Stomach (tissue), 9 donors: ENCODE data around the gene SPTBN5. TPM values are rescaled to one million over a fixed set of nuclear protein-coding genes. Genes with fewer than 3 reads are reported as not detected.

Experiments used
- DNase-seq, 2 donors: peaks; one replicate each; pipeline versions ENCODE4 v3.0.0 to v3.0.0-alpha.2; 2013 to 2019
- H3K27ac ChIP-seq, 5 donors: fragments of 200-600 bp in 4 of 5; sonication (generic) in 4 of 5; one replicate each; pipeline ENCODE4 v1.5.1; 2013 to 2019; ENCODE audit warnings: mild to moderate bottlenecking in 1 of 5, moderate library complexity in 1 of 5
- H3K27me3 ChIP-seq, 3 donors: fragments of 200-600 bp; sonication (generic); one replicate each; pipeline ENCODE4 v1.5.1; 2017 to 2019; ENCODE audit warnings: mixed run types in 1 of 3
- H3K36me3 ChIP-seq, 4 donors: fragments of 200-600 bp; sonication (generic); 1 replicate in 3 of 4; 2 replicates in 1 of 4; pipeline ENCODE4 v1.5.1; 2016 to 2019
- H3K4me1 ChIP-seq, 4 donors: fragments of 200-600 bp; sonication (generic); one replicate each; pipeline ENCODE4 v1.5.1; 2016 to 2019
- H3K4me3 ChIP-seq, 4 donors: fragments of 200-600 bp; sonication (generic) in 3 of 4; one replicate each; pipeline ENCODE4 v1.5.1; 2016 to 2019; ENCODE audit warnings: mild to moderate bottlenecking in 1 of 4
- H3K9me3 ChIP-seq, 4 donors: fragments of 200-600 bp; sonication (generic); one replicate each; pipeline ENCODE4 v1.5.1; 2016 to 2019
- EP300 ChIP-seq: sonication (generic); formaldehyde crosslinking; IDR thresholded peaks from one replicate; pipeline ENCODE4 v1.6.1; 2017; ENCODE audit warnings: antibody characterized with exemption
- POLR2A ChIP-seq, 4 donors: fragments of 450-650 bp; IDR thresholded peaks; one replicate each; pipeline ENCODE4 v1.6.1; 2016; ENCODE audit warnings: antibody characterized with exemption in 4 of 4, control low read depth in 2 of 4, mild to moderate bottlenecking in 1 of 4, moderate library complexity in 1 of 4
- POLR2AphosphoS5 ChIP-seq, 3 donors: sonication (generic); formaldehyde crosslinking; IDR thresholded peaks; one replicate each; pipeline ENCODE4 v1.6.1; 2016; ENCODE audit warnings: antibody characterized with exemption in 3 of 3
- WGBS, 5 donors: extraction: QIAGEN DNeasy Blood & Tissue Kit in 3 of 5; methylation state at CpG; one replicate each; pipeline versions ENCODE4 v1.1.5 to v1.1.7; 2013 to 2018; 5-methylcytosine and 5-hydroxymethylcytosine counted together
- intact Hi-C: fragments of 100-400 bp; cut with DNase I; formaldehyde crosslinking; loops from one replicate; pipeline ENCODE4 v1.15.1; 2023; ENCODE audit warnings: low total_unique reads
- polyA plus RNA-seq, 3 donors: library from polyadenylated mRNA; stranded (reverse); fragments of 200-250 nt; gene quantifications; one replicate each; pipeline ENCODE4 v1.2.3, GENCODE V29; 2013
- total RNA-seq, 5 donors: library from RNA; depleted of rRNA; stranded (reverse); fragments of >200 nt; gene quantifications; one replicate each; pipeline versions ENCODE4 v1.1.0 to v1.2.3, GENCODE V29; 2014 to 2016
- TF ChIP-seq, protein P1 (sequence below), 7 experiments: fragments of 450-650 bp in 4 of 7; fragments of 200-600 bp in 3 of 7; sonication (generic) in 3 of 7; IDR thresholded peaks; one replicate each; pipeline ENCODE4 v1.5.1; 2016 to 2019; ENCODE audit warnings: antibody characterized with exemption in 7 of 7, control low read depth in 2 of 7, mild to moderate bottlenecking in 1 of 7
- donor health status: healthy with polysubstance abuse.
- donor health status: Bipolar disorder and iron deficiency.
- donor health status: healthy.

The SPTBN5 gene
- total and polyA plus RNA-seq, 8 donors = 0.29 to 4.9 (median 2.6) TPM; not detected in 1

DNA sequence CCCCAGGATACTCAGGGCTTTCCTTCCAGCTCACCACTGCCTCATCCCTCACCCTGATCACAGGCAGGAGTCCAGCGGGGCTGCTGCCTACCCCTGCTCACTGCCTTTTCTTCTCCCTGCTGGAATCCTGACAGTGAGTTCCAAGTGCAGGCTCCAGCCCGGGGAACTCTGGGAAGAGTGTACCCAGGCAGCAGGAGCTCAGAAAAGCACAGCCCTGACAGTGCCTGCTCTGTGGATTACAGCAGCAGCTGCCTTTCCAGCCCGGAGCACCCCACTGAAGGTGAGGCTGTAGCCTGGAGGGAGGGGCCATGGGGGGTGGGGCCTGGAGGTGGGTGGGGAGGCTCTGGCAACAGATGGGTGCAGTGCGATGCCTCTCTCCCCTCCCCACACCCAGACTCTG lies 72.0 kb downstream of the SPTBN5 start:
- H3K27me3 ChIP-seq = no peaks in the 10 kb centered on the region
- TF ChIP-seq EP300 (no peak), POLR2AphosphoS5 (IDR thresholded peaks at IDR 0.05) (no peak), POLR2A (IDR thresholded peaks at IDR 0.05) (no peak)
- TF ChIP-seq, protein P1, sequence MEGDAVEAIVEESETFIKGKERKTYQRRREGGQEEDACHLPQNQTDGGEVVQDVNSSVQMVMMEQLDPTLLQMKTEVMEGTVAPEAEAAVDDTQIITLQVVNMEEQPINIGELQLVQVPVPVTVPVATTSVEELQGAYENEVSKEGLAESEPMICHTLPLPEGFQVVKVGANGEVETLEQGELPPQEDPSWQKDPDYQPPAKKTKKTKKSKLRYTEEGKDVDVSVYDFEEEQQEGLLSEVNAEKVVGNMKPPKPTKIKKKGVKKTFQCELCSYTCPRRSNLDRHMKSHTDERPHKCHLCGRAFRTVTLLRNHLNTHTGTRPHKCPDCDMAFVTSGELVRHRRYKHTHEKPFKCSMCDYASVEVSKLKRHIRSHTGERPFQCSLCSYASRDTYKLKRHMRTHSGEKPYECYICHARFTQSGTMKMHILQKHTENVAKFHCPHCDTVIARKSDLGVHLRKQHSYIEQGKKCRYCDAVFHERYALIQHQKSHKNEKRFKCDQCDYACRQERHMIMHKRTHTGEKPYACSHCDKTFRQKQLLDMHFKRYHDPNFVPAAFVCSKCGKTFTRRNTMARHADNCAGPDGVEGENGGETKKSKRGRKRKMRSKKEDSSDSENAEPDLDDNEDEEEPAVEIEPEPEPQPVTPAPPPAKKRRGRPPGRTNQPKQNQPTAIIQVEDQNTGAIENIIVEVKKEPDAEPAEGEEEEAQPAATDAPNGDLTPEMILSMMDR (IDR thresholded peaks at IDR 0.05) = no peak
- DNase-seq = no peak
- peaks cover 67 to 97% (median 88%) of the 10 kb centered on the region in 4 donors for H3K36me3 ChIP-seq
- no peak overlapping the region for H3K4me3 ChIP-seq
- H3K27ac ChIP-seq = no peak overlapping the region
- intact Hi-C loops = no loop called here
- no peaks in the 10 kb centered on the region for H3K9me3 ChIP-seq
- WGBS, 5 donors = 79 to 93% (median 81%) methylated on average over 3 to 4 of the region's 4 CpGs
- peaks cover 0 to 14% (median 6%) of the 10 kb centered on the region in 4 donors for H3K4me1 ChIP-seq

DNA sequence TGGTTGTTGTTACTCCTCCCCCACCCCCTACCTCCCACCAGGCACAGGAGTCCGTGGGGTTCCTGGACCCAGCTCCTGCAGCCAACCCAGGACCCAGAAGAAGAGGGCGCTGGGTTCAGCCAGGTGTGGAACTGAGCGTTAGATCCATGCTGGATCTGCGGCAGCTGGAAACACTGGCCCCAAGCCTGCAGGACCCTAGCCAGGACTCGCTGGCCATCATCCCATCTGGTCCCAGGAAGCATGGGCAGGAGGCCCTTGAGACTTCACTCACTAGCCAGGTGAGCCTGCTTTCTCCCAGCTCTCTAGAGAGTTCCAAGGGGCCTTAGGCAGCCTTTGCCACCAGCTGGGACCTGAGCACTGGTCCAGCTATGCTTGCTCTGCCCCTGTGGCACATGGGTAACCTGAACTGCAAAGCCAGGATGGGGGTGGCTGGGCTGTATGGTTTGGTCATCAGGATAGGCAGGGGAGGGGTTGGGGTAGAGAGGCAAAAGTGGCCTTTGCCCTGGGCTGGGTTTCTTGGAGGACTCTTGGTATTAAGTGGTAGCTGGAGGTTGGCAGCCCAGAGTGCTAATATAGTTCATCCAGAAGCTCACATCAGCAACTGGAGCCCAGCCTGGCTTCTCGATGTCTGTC lies 72.9 kb downstream of the SPTBN5 start:
- Histone ChIP-seq H3K9me3 (no peaks in the 10 kb centered on the region), H3K4me3 (no peak overlapping the region), H3K27ac (no peak overlapping the region), H3K4me1 (peaks cover 0 to 14% (median 5%) of the 10 kb centered on the region in 4 donors), H3K36me3 (peaks cover 73 to 100% (median 97%) of the 10 kb centered on the region in 4 donors), H3K27me3 (no peaks in the 10 kb centered on the region)
- WGBS, 5 donors = 34 to 60% (median 48%) methylated on average over 3 to 6 of the region's 6 CpGs
- intact Hi-C loops = no loop called here
- TF ChIP-seq POLR2AphosphoS5 (IDR thresholded peaks at IDR 0.05) (no peak), EP300 (no peak), POLR2A (IDR thresholded peaks at IDR 0.05) (no peak)
- TF ChIP-seq, protein P1 (IDR thresholded peaks at IDR 0.05) = no peak
- peak in 1 of 2 donors; percentile 83 for DNase-seq

DNA sequence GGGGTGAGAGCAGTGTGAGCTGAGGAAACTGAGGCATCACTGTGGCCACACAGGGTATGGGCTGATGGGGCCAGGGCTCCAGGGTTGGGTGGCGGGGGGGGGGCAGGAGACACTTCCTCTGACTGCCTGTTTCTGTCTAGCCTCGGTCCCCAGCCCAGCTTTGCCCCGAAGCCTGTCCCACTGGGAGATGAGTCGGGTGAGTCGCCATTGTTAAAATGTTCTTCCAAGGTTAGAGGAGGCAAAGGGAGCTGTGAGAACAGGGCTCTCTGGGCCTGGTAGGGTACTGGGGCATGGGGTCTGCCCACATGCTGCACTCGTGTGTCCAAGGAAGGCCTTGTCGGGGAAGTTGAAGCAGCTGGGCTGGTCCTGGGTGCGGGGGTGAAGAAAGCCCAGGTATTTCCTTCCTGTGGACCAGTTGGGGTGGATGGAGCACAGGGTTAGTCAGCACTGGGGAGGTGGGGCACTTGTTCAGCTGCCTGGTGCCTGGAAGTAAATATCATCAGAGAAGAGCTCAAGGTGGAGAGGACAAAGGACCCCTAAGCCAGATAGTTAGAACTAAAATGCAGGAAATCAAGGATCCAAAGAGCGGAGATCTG lies 74.3 kb downstream of the SPTBN5 start:
- intact Hi-C loops = no loop called here
- Histone ChIP-seq H3K4me1 (peaks cover 0 to 14% (median 5%) of the 10 kb centered on the region in 4 donors), H3K4me3 (no peak overlapping the region), H3K36me3 (peaks cover 80 to 100% (median 99%) of the 10 kb centered on the region in 4 donors), H3K9me3 (no peaks in the 10 kb centered on the region), H3K27ac (no peak overlapping the region), H3K27me3 (no peaks in the 10 kb centered on the region)
- WGBS, 5 donors = 80 to 95% (median 93%) methylated on average over 8 to 9 of the region's 9 CpGs
- TF ChIP-seq, protein P1 (IDR thresholded peaks at IDR 0.05) = no peak
- no peak for TF ChIP-seq POLR2A (IDR thresholded peaks at IDR 0.05)
- no peak for TF ChIP-seq POLR2AphosphoS5 (IDR thresholded peaks at IDR 0.05)
- TF ChIP-seq EP300 = no peak
- DNase-seq = no peak

DNA sequence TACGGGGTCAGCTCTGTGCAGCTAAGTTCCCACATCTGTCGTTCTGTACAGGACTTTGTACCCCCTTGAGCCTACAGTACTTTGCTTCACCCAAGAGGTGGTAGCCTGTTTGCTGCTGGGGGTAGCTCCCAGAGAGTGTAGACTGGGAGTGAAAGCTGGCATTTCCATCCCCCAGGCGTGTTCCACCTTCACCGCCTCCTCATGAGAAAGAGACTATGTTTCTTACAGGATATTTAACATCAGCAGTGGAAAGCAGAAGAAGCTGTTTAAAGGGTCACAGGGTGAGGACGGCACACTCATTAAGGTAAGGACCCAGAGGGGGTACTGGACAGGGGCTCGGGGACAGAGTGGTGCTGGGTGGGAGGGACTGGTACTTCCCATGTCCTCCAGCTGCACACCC lies 76.1 kb downstream of the SPTBN5 start:
- Histone ChIP-seq H3K27ac (no peak overlapping the region), H3K4me1 (peaks cover 0 to 14% (median 5%) of the 10 kb centered on the region in 4 donors), H3K4me3 (no peak overlapping the region), H3K27me3 (no peaks in the 10 kb centered on the region), H3K9me3 (no peaks in the 10 kb centered on the region), H3K36me3 (peaks cover 78 to 100% (median 99%) of the 10 kb centered on the region in 4 donors)
- intact Hi-C loops = no loop called here
- TF ChIP-seq POLR2AphosphoS5 (IDR thresholded peaks at IDR 0.05) (no peak), EP300 (no peak), POLR2A (IDR thresholded peaks at IDR 0.05) (no peak)
- TF ChIP-seq, protein P1 (IDR thresholded peaks at IDR 0.05) = no peak
- WGBS, 5 donors = 89 to 95% (median 90%) methylated on average over 6 of the region's 6 CpGs
- DNase-seq = no peak
